ENCODE measurements around the gene WNK2.

- TF ChIP-seq CTCF (IDR thresholded peaks at IDR 0.05) (peak; percentile 18), EZH2 (IDR thresholded peaks at IDR 0.05) (no peak), EZH2phosphoT487 (IDR thresholded peaks at IDR 0.05) (no peak)
Measured at GRCh38 chr9:93261281-93261680, 77.3 kb downstream of the WNK2 start.

Data from neural progenitor cell (in vitro differentiated cells).